ENCODE results near the gene PITPNC1.

DNA sequence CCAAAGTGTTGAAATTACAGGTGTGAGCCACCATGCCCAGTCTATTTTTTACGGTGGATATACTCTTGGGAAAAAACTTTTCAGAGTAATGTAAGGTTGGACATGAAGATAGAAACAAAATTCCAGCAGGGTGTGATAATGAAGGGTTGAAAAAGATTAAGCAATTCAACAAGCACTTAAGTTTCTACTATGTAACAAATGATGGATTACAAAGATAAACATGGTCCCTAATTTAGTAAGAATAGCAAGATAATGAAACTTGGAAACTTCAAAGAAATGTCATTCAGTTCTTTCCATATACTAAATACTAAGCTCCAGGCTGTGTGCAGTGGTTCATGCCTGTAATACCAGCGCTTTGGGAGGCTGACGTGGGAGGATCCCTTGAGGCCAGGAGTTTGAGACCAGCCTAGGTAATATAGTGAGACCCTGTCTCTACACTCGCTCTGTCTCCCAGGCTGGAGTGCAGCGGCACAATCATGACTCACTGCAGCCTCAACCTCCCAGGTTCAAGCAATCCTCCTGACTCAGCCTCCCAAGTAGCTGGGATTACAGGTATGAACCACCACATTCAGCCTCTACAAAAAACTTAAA lies 41.7 kb upstream of the PITPNC1 start:
- TF ChIP-seq EZH2phosphoT487 (IDR thresholded peaks at IDR 0.05; ENCODE audit: borderline replicate concordance, low read length) (no peak), EZH2 (IDR thresholded peaks at IDR 0.05; ENCODE audit: low read length, unreplicated experiment) (no peak)
- TF ChIP-seq, protein P1, sequence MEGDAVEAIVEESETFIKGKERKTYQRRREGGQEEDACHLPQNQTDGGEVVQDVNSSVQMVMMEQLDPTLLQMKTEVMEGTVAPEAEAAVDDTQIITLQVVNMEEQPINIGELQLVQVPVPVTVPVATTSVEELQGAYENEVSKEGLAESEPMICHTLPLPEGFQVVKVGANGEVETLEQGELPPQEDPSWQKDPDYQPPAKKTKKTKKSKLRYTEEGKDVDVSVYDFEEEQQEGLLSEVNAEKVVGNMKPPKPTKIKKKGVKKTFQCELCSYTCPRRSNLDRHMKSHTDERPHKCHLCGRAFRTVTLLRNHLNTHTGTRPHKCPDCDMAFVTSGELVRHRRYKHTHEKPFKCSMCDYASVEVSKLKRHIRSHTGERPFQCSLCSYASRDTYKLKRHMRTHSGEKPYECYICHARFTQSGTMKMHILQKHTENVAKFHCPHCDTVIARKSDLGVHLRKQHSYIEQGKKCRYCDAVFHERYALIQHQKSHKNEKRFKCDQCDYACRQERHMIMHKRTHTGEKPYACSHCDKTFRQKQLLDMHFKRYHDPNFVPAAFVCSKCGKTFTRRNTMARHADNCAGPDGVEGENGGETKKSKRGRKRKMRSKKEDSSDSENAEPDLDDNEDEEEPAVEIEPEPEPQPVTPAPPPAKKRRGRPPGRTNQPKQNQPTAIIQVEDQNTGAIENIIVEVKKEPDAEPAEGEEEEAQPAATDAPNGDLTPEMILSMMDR (conservative IDR thresholded peaks at IDR 0.05; ENCODE audit: low read depth, low read length): no peak

Measured in PC-3 (cell line).